ENCODE data around the gene KRTAP9-8.
"Not testable (repeated sequence)": the region's sequence is repeated elsewhere in the genome, so short reads cannot be mapped to it uniquely, and the experiment has no call there.

KRTAP9-8 gene

GRCh38 chr17:41237949-41238437, at the start of gene KRTAP9-8:
TSS of gene KRTAP9-8 (plus strand) at chr17:41237999. CDS start at chr17:41238052, 53 bp downstream.
- DNase-seq = not testable (repeated sequence)

- DNase-seq = not testable (repeated sequence)
Measured at GRCh38 chr17:41189837-41190318, 47.9 kb upstream of the KRTAP9-8 start, which contains the start of gene KRTAP9-1. TSS of gene KRTAP9-1 (plus strand) at chr17:41189887. CDS start at chr17:41189887, 0 bp downstream.

GRCh38 chr17:41190328-41190727, 47.5 kb upstream of the KRTAP9-8 start:
- DNase-seq = no peak

- DNase-seq = no peak
Measured at GRCh38 chr17:41196068-41196467, 41.7 kb upstream of the KRTAP9-8 start.

GRCh38 chr17:41199421-41200078, 38.2 kb upstream of the KRTAP9-8 start:
- DNase-seq = no peak

- no peak for DNase-seq
Measured at GRCh38 chr17:41211845-41212466, 25.8 kb upstream of the KRTAP9-8 start.

GRCh38 chr17:41212524-41213169, 25.2 kb upstream of the KRTAP9-8 start:
- no peak for DNase-seq

- no peak for DNase-seq
Measured at GRCh38 chr17:41215681-41216080, 22.1 kb upstream of the KRTAP9-8 start.

- no peak for DNase-seq
Measured at GRCh38 chr17:41223821-41224220, 14.0 kb upstream of the KRTAP9-8 start.

GRCh38 chr17:41226051-41226450, 11.7 kb upstream of the KRTAP9-8 start:
- no peak for DNase-seq

- DNase-seq = not testable (repeated sequence)
Measured at GRCh38 chr17:41226598-41227095, 11.2 kb upstream of the KRTAP9-8 start, which contains the start of gene KRTAP9-2. TSS of gene KRTAP9-2 (plus strand) at chr17:41226648. CDS start at chr17:41226655, 7 bp downstream.

GRCh38 chr17:41230094-41230493, 7.7 kb upstream of the KRTAP9-8 start:
- no peak for DNase-seq

GRCh38 chr17:41231731-41232130, 6.1 kb upstream of the KRTAP9-8 start:
- no peak for DNase-seq

- DNase-seq = not testable (repeated sequence)
Measured at GRCh38 chr17:41232399-41233105, 5.2 kb upstream of the KRTAP9-8 start, which contains the start of gene KRTAP9-3. TSS of gene KRTAP9-3 (plus strand) at chr17:41232449. CDS start at chr17:41232502, 53 bp downstream.

- not testable (repeated sequence) for DNase-seq
Measured at GRCh38 chr17:41237116-41237515, 683 bp upstream of the KRTAP9-8 start.

- DNase-seq = not testable (repeated sequence)
Measured at GRCh38 chr17:41246995-41247787, 9.4 kb downstream of the KRTAP9-8 start.

- DNase-seq = not testable (repeated sequence)
Measured at GRCh38 chr17:41249637-41250240, 11.9 kb downstream of the KRTAP9-8 start, which contains the start of gene KRTAP9-4. TSS of gene KRTAP9-4 (plus strand) at chr17:41249687. CDS start at chr17:41249721, 34 bp downstream.

- DNase-seq = no peak
Measured at GRCh38 chr17:41251261-41251660, 13.5 kb downstream of the KRTAP9-8 start.

GRCh38 chr17:41254861-41255260, 17.1 kb downstream of the KRTAP9-8 start:
- DNase-seq = no peak

GRCh38 chr17:41255381-41256290, 17.8 kb downstream of the KRTAP9-8 start, which contains the start of gene KRTAP9-9:
TSS of gene KRTAP9-9 (plus strand) at chr17:41255384.
- not testable (repeated sequence) for DNase-seq

All from CD4-positive, alpha-beta T cell treated with Interleukin-21 for 1 hour (primary cell).